MM.1S (cell line): Measurements from ENCODE around the gene ZNF793.

Source experiments
- EZH2 ChIP-seq: fragments of 300-600 bp; sonication (generic); optimal IDR thresholded peaks from 2 replicates; pipeline ENCODE3; 2017; ENCODE audit warnings: low read depth, mild to moderate bottlenecking, antibody characterized with exemption, low read length, mixed read lengths
- EZH2phosphoT487 ChIP-seq: fragments of 300-600 bp; sonication (generic); IDR thresholded peaks from 2 replicates; pipeline ENCODE4 v1.6.1; 2018; ENCODE audit warnings: antibody characterized with exemption, low read length
- TF ChIP-seq, protein P1 (sequence below): fragments of 300-600 bp; sonication (generic); IDR thresholded peaks from 2 replicates; pipeline ENCODE4 v1.5.1; 2016; ENCODE audit warnings: antibody characterized with exemption, low read length, mixed read lengths

- TF ChIP-seq, protein P1, sequence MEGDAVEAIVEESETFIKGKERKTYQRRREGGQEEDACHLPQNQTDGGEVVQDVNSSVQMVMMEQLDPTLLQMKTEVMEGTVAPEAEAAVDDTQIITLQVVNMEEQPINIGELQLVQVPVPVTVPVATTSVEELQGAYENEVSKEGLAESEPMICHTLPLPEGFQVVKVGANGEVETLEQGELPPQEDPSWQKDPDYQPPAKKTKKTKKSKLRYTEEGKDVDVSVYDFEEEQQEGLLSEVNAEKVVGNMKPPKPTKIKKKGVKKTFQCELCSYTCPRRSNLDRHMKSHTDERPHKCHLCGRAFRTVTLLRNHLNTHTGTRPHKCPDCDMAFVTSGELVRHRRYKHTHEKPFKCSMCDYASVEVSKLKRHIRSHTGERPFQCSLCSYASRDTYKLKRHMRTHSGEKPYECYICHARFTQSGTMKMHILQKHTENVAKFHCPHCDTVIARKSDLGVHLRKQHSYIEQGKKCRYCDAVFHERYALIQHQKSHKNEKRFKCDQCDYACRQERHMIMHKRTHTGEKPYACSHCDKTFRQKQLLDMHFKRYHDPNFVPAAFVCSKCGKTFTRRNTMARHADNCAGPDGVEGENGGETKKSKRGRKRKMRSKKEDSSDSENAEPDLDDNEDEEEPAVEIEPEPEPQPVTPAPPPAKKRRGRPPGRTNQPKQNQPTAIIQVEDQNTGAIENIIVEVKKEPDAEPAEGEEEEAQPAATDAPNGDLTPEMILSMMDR = no peak
- TF ChIP-seq EZH2 = no peak
- TF ChIP-seq EZH2phosphoT487 = no peak
Measured at GRCh38 chr19:37468961-37469777, 37.6 kb upstream of the ZNF793 start, which contains the start of gene ZNF570.
